Measurements from ENCODE around the gene ZNF385B.
"Not testable (repeated sequence)": the region's sequence is repeated elsewhere in the genome, so short reads cannot be mapped to it uniquely, and the experiment has no call there.

Gene ZNF385B

DNA sequence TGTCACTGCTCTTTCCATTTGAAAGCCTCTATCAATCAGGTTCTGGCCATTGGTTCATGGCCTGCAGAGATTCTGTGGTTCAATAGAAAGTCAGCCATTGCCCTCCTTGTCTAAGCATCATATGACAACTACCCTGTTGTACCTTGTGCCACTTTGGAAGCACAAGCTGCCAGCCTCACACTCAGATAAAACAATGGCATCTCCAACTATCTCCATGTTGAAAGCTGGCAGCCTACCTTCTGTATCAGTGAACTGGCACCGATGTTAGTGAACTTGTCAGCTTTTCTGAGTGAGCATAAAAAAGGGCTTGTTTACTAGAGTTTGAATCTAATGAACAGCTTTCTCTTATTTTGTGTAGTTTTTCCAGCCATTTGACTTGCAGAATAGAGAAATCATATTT is 393.5 kb downstream of the ZNF385B start:
- peaks cover 15% of the 10 kb centered on the region for H3K27me3 Mint-ChIP-seq
- H3K27ac Mint-ChIP-seq, result no peak overlapping the region
- H3K36me3 Mint-ChIP-seq (ENCODE audit: low read depth), result no peaks in the 10 kb centered on the region
- no peaks in the 10 kb centered on the region for H3K4me1 Mint-ChIP-seq (ENCODE audit: low read depth)
- H3K9me3 Mint-ChIP-seq, result peaks cover 5% of the 10 kb centered on the region
- no peak overlapping the region for H3K4me3 Mint-ChIP-seq

- Mint-ChIP-seq H3K4me1 (ENCODE audit: low read depth) (no peaks in the 10 kb centered on the region), H3K9me3 (peaks cover 5% of the 10 kb centered on the region), H3K27me3 (peaks cover 12% of the 10 kb centered on the region), H3K4me3 (no peak overlapping the region), H3K36me3 (ENCODE audit: low read depth) (no peaks in the 10 kb centered on the region), H3K27ac (no peak overlapping the region)
These were observed 394.3 kb downstream of the ZNF385B start for GRCh38 chr2:179467111-179467510.

- Mint-ChIP-seq H3K4me3 (no peak overlapping the region), H3K4me1 (ENCODE audit: low read depth) (peaks cover 6% of the 10 kb centered on the region), H3K27ac (no peak overlapping the region), H3K27me3 (peaks cover 5% of the 10 kb centered on the region), H3K9me3 (peaks cover 11% of the 10 kb centered on the region), H3K36me3 (ENCODE audit: low read depth) (no peaks in the 10 kb centered on the region)
These were observed 400.0 kb downstream of the ZNF385B start for GRCh38 chr2:179461420-179461819.

GRCh38 chr2:179460181-179460929 is 401.1 kb downstream of the ZNF385B start:
- H3K27me3 Mint-ChIP-seq, result peaks cover 10% of the 10 kb centered on the region
- H3K4me3 Mint-ChIP-seq, result no peak overlapping the region
- H3K9me3 Mint-ChIP-seq, result peaks cover 11% of the 10 kb centered on the region
- no peaks in the 10 kb centered on the region for H3K36me3 Mint-ChIP-seq (ENCODE audit: low read depth)
- H3K4me1 Mint-ChIP-seq (ENCODE audit: low read depth), result peaks cover 6% of the 10 kb centered on the region
- peak overlapping the region; percentile 31 for H3K27ac Mint-ChIP-seq

GRCh38 chr2:179458113-179458512 is 403.3 kb downstream of the ZNF385B start:
- H3K27ac Mint-ChIP-seq; H3K27me3 Mint-ChIP-seq; H3K4me3 Mint-ChIP-seq; H3K36me3 Mint-ChIP-seq (ENCODE audit: low read depth); H3K4me1 Mint-ChIP-seq (ENCODE audit: low read depth); H3K9me3 Mint-ChIP-seq: not testable (repeated sequence)

DNA sequence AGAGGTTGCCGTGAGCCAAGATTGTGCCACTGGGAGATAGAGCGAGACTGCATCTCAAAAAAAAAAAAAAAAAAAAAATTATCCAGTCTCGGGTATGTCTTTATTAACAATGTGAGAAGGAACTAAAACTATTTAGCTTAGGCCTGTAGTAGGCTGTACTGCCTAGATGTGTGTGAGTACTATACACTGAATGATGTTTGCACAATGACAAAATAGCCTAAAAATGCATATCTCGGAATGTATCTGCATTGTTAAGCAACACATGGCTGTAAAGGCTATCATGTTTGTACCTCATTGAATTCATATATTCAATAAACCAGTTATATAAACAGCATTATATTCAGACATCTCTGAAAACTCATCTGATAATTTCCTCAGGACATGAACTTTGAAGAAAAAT is 405.6 kb downstream of the ZNF385B start:
- Mint-ChIP-seq H3K27ac (no peak overlapping the region), H3K9me3 (peaks cover 6% of the 10 kb centered on the region), H3K36me3 (ENCODE audit: low read depth) (no peaks in the 10 kb centered on the region), H3K4me3 (no peak overlapping the region), H3K4me1 (ENCODE audit: low read depth) (peaks cover 6% of the 10 kb centered on the region), H3K27me3 (peaks cover 5% of the 10 kb centered on the region)

GRCh38 chr2:179455172-179455524 is 406.3 kb downstream of the ZNF385B start:
- no peak overlapping the region for H3K27ac Mint-ChIP-seq
- no peak overlapping the region for H3K4me3 Mint-ChIP-seq
- peaks cover 6% of the 10 kb centered on the region for H3K9me3 Mint-ChIP-seq
- no peaks in the 10 kb centered on the region for H3K36me3 Mint-ChIP-seq (ENCODE audit: low read depth)
- peaks cover 1% of the 10 kb centered on the region for H3K4me1 Mint-ChIP-seq (ENCODE audit: low read depth)
- peaks cover 5% of the 10 kb centered on the region for H3K27me3 Mint-ChIP-seq

GRCh38 chr2:179454443-179455171 is 406.8 kb downstream of the ZNF385B start:
- Mint-ChIP-seq H3K27ac (no peak overlapping the region), H3K9me3 (peaks cover 6% of the 10 kb centered on the region), H3K4me1 (ENCODE audit: low read depth) (no peaks in the 10 kb centered on the region), H3K27me3 (peaks cover 5% of the 10 kb centered on the region), H3K4me3 (no peak overlapping the region), H3K36me3 (ENCODE audit: low read depth) (no peaks in the 10 kb centered on the region)

GRCh38 chr2:179449010-179449409 is 412.4 kb downstream of the ZNF385B start:
- Mint-ChIP-seq H3K27me3 (peaks cover 2% of the 10 kb centered on the region), H3K36me3 (ENCODE audit: low read depth) (no peaks in the 10 kb centered on the region), H3K27ac (no peak overlapping the region), H3K4me1 (ENCODE audit: low read depth) (no peaks in the 10 kb centered on the region), H3K9me3 (no peaks in the 10 kb centered on the region), H3K4me3 (no peak overlapping the region)

GRCh38 chr2:179447839-179448447 is 413.5 kb downstream of the ZNF385B start:
- Mint-ChIP-seq H3K4me3 (no peak overlapping the region), H3K36me3 (ENCODE audit: low read depth) (no peaks in the 10 kb centered on the region), H3K27ac (no peak overlapping the region), H3K9me3 (no peaks in the 10 kb centered on the region), H3K4me1 (ENCODE audit: low read depth) (no peaks in the 10 kb centered on the region), H3K27me3 (peaks cover 9% of the 10 kb centered on the region)

DNA sequence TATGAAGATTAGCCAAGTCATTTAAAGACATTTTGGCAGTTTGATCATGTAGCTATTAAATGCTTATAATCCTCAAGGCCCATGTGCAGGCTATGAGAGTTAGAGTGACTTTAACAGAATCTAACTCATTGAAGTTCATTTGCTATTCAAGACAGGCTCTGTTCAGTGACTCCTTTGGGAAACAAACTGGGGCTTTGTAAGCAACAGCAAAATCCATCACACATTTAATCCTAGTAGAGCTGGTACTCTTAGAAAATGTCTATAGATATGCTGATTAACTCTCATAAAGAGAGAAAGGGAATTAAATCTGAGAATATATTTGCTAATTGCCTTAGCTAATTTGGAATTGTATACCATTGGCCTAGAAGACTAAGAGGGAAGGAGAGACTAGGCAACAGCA is 414.0 kb downstream of the ZNF385B start:
- H3K4me1 Mint-ChIP-seq (ENCODE audit: low read depth), result no peaks in the 10 kb centered on the region
- no peak overlapping the region for H3K4me3 Mint-ChIP-seq
- peaks cover 13% of the 10 kb centered on the region for H3K27me3 Mint-ChIP-seq
- H3K9me3 Mint-ChIP-seq, result no peaks in the 10 kb centered on the region
- H3K27ac Mint-ChIP-seq, result no peak overlapping the region
- H3K36me3 Mint-ChIP-seq (ENCODE audit: low read depth), result no peaks in the 10 kb centered on the region

GRCh38 chr2:179446476-179447141 is 414.8 kb downstream of the ZNF385B start:
- Mint-ChIP-seq H3K27me3 (peaks cover 13% of the 10 kb centered on the region), H3K4me3 (no peak overlapping the region), H3K27ac (no peak overlapping the region), H3K9me3 (no peaks in the 10 kb centered on the region), H3K36me3 (ENCODE audit: low read depth) (no peaks in the 10 kb centered on the region), H3K4me1 (ENCODE audit: low read depth) (no peaks in the 10 kb centered on the region)

- Mint-ChIP-seq H3K4me1 (ENCODE audit: low read depth) (no peaks in the 10 kb centered on the region), H3K27me3 (peaks cover 18% of the 10 kb centered on the region), H3K36me3 (ENCODE audit: low read depth) (no peaks in the 10 kb centered on the region), H3K27ac (no peak overlapping the region), H3K4me3 (no peak overlapping the region), H3K9me3 (no peaks in the 10 kb centered on the region)
These were observed 417.4 kb downstream of the ZNF385B start for GRCh38 chr2:179444056-179444455.

GRCh38 chr2:179443180-179443579 is 418.2 kb downstream of the ZNF385B start:
- Mint-ChIP-seq H3K4me3 (no peak overlapping the region), H3K36me3 (ENCODE audit: low read depth) (no peaks in the 10 kb centered on the region), H3K27me3 (peaks cover 24% of the 10 kb centered on the region), H3K9me3 (no peaks in the 10 kb centered on the region), H3K27ac (no peak overlapping the region), H3K4me1 (ENCODE audit: low read depth) (no peaks in the 10 kb centered on the region)

DNA sequence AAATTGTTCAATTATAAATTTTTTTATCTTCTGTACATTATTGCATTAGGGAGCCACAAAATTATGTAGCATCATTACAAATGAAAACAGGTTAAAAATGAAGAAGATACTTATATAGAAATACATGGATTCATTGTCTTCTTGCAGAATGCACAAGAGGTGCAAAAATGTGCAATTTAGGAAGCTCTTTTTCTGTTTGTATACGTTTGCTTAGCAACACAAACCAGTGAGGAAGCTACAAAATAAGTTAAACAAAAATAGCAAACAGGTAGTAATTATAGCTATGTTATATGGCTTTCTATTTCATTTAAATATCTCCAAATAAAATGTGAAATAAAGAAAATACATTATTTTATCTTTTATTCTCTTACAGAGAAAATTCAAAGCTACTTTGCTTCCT is 419.2 kb downstream of the ZNF385B start:
- H3K27ac Mint-ChIP-seq, result no peak overlapping the region
- H3K4me3 Mint-ChIP-seq, result no peak overlapping the region
- no peaks in the 10 kb centered on the region for H3K4me1 Mint-ChIP-seq (ENCODE audit: low read depth)
- peaks cover 24% of the 10 kb centered on the region for H3K27me3 Mint-ChIP-seq
- no peaks in the 10 kb centered on the region for H3K9me3 Mint-ChIP-seq
- H3K36me3 Mint-ChIP-seq (ENCODE audit: low read depth), result no peaks in the 10 kb centered on the region

All from stimulated activated naive CD8-positive, alpha-beta T cell treated with anti-CD3 and anti-CD28 coated beads, Interleukin-15, Interleukin-2, amounts not matched to agents 100 ng/mL and 50 ng/mL, for 24 hours (primary cell).